Measurements from ENCODE around the gene HNF4A. TPM values are rescaled to one million over a fixed set of nuclear protein-coding genes. Genes with fewer than 3 reads are reported as not detected.
"Not testable (repeated sequence)": the region's sequence is repeated elsewhere in the genome, so short reads cannot be mapped to it uniquely, and the experiment has no call there.

HNF4A gene
- total RNA-seq, 1 experiment from 2014 or later = 0.13 TPM

DNA sequence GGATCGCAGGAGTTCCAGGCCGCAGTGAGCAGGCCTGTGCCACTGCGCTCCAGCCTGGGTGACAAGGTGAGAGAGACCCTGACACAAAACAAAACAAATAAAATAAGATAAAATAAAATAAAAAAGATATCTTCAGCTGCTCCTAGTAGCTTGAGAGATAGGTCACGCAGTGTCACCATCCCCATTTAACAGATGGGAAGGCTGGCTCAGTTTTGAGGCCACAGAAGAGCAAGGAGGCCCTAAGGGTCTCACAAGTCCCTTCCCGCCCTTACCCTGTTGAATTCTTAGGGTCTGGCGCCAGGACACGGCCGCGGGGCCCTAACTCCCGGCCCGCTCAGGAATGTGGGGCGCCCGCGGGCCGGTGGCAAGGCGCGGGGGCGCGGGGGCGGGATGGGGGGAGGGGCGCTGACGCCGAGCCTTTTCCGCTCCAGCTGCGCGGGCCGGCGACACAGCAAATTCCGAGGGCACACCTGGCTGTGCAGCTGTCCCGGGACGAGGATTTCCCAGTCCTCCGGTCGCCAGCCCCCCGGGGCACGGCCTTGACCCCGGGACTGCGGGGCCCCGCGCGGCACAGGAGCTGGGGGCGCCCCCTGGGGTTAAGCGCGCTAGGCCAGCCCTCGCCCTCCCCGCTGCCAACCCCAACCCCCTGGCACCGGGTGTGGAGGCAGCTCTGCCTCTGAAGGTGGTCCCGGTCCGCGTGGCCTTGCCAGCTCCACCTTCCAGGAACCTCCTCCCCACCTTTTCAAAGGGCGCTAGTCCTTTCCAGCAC is 28.9 kb upstream of the HNF4A start:
- H3K36me3 ChIP-seq (ENCODE audit: low read depth) = no peaks in the 10 kb centered on the region
- H3K27ac ChIP-seq = no peak overlapping the region
- H3K9me2 ChIP-seq (ENCODE audit: insufficient read depth) = no peaks in the 10 kb centered on the region
- no peak for DNase-seq
- no peaks in the 10 kb centered on the region for H4K20me1 ChIP-seq (ENCODE audit: insufficient read depth)
- H3K4me1 ChIP-seq (replicated peaks; ENCODE audit: insufficient read depth) = no peaks in the 10 kb centered on the region
- no peaks in the 10 kb centered on the region for H3K27me3 ChIP-seq (ENCODE audit: insufficient read depth, low read depth)
- no peak overlapping the region for H3K4me2 ChIP-seq
- intact Hi-C loops (cut with micrococcal nuclease; ENCODE audit: unreplicated experiment) = no loop called here
- H3K9me3 ChIP-seq (ENCODE audit: insufficient read depth, low read depth) = no peaks in the 10 kb centered on the region
- H3K4me3 ChIP-seq = no peak overlapping the region
- BruUV-seq (replicated peaks) = no TSS peak
- CTCF ChIA-PET = interaction anchor here (0.6 kb wide), 1 partner anchor 369 kb away, joined by 5 read pairs; no protein-coding TSS in a partner anchor
- no peaks in the 10 kb centered on the region for H3K79me2 ChIP-seq (ENCODE audit: low read depth)
- no peaks in the 10 kb centered on the region for H3F3A ChIP-seq (ENCODE audit: insufficient read depth, low read depth)
- POLR2A ChIA-PET (ENCODE audit: unreplicated experiment) = no interaction called here
- H2AFZ ChIP-seq = no peak overlapping the region
- TF ChIP-seq, protein P1, sequence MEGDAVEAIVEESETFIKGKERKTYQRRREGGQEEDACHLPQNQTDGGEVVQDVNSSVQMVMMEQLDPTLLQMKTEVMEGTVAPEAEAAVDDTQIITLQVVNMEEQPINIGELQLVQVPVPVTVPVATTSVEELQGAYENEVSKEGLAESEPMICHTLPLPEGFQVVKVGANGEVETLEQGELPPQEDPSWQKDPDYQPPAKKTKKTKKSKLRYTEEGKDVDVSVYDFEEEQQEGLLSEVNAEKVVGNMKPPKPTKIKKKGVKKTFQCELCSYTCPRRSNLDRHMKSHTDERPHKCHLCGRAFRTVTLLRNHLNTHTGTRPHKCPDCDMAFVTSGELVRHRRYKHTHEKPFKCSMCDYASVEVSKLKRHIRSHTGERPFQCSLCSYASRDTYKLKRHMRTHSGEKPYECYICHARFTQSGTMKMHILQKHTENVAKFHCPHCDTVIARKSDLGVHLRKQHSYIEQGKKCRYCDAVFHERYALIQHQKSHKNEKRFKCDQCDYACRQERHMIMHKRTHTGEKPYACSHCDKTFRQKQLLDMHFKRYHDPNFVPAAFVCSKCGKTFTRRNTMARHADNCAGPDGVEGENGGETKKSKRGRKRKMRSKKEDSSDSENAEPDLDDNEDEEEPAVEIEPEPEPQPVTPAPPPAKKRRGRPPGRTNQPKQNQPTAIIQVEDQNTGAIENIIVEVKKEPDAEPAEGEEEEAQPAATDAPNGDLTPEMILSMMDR (conservative IDR thresholded peaks at IDR 0.05) = no peak
- no peak for TF ChIP-seq EZH2 (IDR thresholded peaks at IDR 0.05; ENCODE audit: low read depth)

DNA sequence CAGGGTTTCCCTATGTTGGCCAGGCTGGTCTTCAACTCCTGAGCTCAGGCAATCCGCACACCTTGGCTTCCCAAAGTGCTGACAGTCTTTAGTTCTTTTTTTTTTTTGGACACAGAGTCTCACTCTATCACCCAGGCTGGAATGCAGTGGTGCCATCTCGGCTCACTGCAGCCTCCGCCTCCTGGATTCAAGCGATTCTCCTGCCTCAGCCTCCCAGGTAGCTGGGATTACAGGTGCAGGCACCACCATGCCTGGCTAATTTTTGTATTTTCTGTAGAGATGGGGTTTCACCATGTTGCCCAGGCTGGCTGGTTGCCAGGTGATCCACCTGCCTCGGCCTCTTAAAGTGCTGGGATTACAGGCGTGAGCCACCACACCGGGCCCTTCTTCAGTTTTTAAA is 27.8 kb upstream of the HNF4A start:
- H3K79me2 ChIP-seq (ENCODE audit: low read depth); BruUV-seq (replicated peaks); H4K20me1 ChIP-seq (ENCODE audit: insufficient read depth); H3F3A ChIP-seq (ENCODE audit: insufficient read depth, low read depth); H2AFZ ChIP-seq; H3K4me1 ChIP-seq (replicated peaks; ENCODE audit: insufficient read depth); CTCF ChIA-PET; POLR2A ChIA-PET (ENCODE audit: unreplicated experiment); H3K27me3 ChIP-seq (ENCODE audit: insufficient read depth, low read depth); intact Hi-C loops (cut with micrococcal nuclease; ENCODE audit: unreplicated experiment); H3K4me2 ChIP-seq; H3K36me3 ChIP-seq (ENCODE audit: low read depth); H3K9me3 ChIP-seq (ENCODE audit: insufficient read depth, low read depth); H3K4me3 ChIP-seq; DNase-seq; H3K27ac ChIP-seq; H3K9me2 ChIP-seq (ENCODE audit: insufficient read depth): not testable (repeated sequence)

DNA sequence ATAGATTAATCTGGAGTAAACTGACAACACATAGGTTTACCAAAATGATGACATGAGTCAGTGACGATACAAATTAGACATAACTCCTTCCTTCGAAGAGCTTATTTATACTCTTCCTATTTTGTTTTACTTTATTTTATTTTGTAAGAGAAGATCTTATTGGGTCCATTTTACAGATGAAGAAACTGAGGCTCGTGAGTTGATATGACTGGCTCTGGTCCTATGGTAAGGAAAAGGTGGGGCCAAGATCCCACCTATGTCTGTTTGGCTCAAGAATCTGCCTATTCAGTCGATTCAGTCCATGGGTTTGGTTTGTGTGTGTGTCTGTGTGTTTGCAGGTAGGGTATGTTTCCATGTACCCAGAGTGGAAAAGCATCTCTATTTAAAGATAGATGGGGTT is 27.1 kb upstream of the HNF4A start:
- Histone ChIP-seq H3K4me1 (replicated peaks; ENCODE audit: insufficient read depth) (no peaks in the 10 kb centered on the region), H3K79me2 (ENCODE audit: low read depth) (no peaks in the 10 kb centered on the region), H2AFZ (no peak overlapping the region), H3K27me3 (ENCODE audit: insufficient read depth, low read depth) (no peaks in the 10 kb centered on the region), H3K4me3 (no peak overlapping the region), H3K9me2 (ENCODE audit: insufficient read depth) (no peaks in the 10 kb centered on the region), H3K36me3 (ENCODE audit: low read depth) (no peaks in the 10 kb centered on the region), H3K27ac (no peak overlapping the region), H3K4me2 (no peak overlapping the region), H4K20me1 (ENCODE audit: insufficient read depth) (no peaks in the 10 kb centered on the region), H3K9me3 (ENCODE audit: insufficient read depth, low read depth) (no peaks in the 10 kb centered on the region), H3F3A (ENCODE audit: insufficient read depth, low read depth) (no peaks in the 10 kb centered on the region)
- intact Hi-C loops (cut with micrococcal nuclease; ENCODE audit: unreplicated experiment) = no loop called here
- CTCF ChIA-PET = interaction anchor here (0.5 kb wide), 1 partner anchor 205 kb away, joined by 4 read pairs; no protein-coding TSS in a partner anchor
- POLR2A ChIA-PET (ENCODE audit: unreplicated experiment) = no interaction called here
- DNase-seq = no peak
- TF ChIP-seq EZH2 (IDR thresholded peaks at IDR 0.05; ENCODE audit: low read depth) = no peak
- TF ChIP-seq, protein P1 (conservative IDR thresholded peaks at IDR 0.05) = no peak
- BruUV-seq (replicated peaks) = no TSS peak

DNA sequence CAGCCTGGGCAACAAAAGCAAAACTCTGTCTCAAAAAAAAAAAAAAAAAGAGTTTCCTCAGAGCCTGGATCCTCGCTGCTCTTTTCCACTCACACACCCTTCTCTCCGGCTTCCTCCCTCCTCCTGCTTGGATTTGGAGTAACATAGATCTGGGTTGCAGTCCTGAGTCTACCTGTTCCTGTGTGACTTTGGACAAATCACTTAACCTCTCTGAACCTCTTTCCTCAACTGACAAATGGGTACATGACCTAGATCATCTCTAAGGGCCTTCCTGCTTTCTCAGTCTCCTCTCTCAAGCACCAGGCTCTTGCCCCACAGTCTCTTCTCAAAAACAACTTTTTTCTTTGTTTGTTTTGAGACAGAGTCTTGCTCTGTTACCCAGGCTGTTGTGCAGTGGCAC is 24.3 kb upstream of the HNF4A start:
- no peaks in the 10 kb centered on the region for H3K79me2 ChIP-seq (ENCODE audit: low read depth)
- POLR2A ChIA-PET (ENCODE audit: unreplicated experiment) = no interaction called here

More for the DNA sequence above, 24.3 kb upstream of the HNF4A start:
- Histone ChIP-seq H4K20me1 (ENCODE audit: insufficient read depth) (no peaks in the 10 kb centered on the region), H3K27ac (no peak overlapping the region), H3K9me2 (ENCODE audit: insufficient read depth) (no peaks in the 10 kb centered on the region), H3F3A (ENCODE audit: insufficient read depth, low read depth) (no peaks in the 10 kb centered on the region), H3K4me2 (no peak overlapping the region), H3K27me3 (ENCODE audit: insufficient read depth, low read depth) (peaks cover 7% of the 10 kb centered on the region; the same call in 1 of the 2 replicates), H3K36me3 (ENCODE audit: low read depth) (no peaks in the 10 kb centered on the region), H3K9me3 (ENCODE audit: insufficient read depth, low read depth) (no peaks in the 10 kb centered on the region), H2AFZ (no peak overlapping the region), H3K4me1 (replicated peaks; ENCODE audit: insufficient read depth) (no peaks in the 10 kb centered on the region), H3K4me3 (no peak overlapping the region)
- CTCF ChIA-PET = no interaction called here
- no TSS peak for BruUV-seq (replicated peaks)
- TF ChIP-seq, protein P1 (conservative IDR thresholded peaks at IDR 0.05) = no peak
- TF ChIP-seq EZH2 (IDR thresholded peaks at IDR 0.05; ENCODE audit: low read depth) = no peak
- no peak for DNase-seq
- intact Hi-C loops (cut with micrococcal nuclease; ENCODE audit: unreplicated experiment) = no loop called here

Data from PC-9 (cell line).